Measurements from ENCODE around the gene AOPEP.

GRCh38 chr9:94915476-94916450 lies 189.3 kb downstream of the AOPEP start:
- TF ChIP-seq, protein P1, sequence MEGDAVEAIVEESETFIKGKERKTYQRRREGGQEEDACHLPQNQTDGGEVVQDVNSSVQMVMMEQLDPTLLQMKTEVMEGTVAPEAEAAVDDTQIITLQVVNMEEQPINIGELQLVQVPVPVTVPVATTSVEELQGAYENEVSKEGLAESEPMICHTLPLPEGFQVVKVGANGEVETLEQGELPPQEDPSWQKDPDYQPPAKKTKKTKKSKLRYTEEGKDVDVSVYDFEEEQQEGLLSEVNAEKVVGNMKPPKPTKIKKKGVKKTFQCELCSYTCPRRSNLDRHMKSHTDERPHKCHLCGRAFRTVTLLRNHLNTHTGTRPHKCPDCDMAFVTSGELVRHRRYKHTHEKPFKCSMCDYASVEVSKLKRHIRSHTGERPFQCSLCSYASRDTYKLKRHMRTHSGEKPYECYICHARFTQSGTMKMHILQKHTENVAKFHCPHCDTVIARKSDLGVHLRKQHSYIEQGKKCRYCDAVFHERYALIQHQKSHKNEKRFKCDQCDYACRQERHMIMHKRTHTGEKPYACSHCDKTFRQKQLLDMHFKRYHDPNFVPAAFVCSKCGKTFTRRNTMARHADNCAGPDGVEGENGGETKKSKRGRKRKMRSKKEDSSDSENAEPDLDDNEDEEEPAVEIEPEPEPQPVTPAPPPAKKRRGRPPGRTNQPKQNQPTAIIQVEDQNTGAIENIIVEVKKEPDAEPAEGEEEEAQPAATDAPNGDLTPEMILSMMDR (IDR thresholded peaks at IDR 0.05) = no peak
- no peak for TF ChIP-seq POLR2A (IDR thresholded peaks at IDR 0.05)

All from uterus (tissue), 2 donors.